Measurements from ENCODE around the gene DOCK10. TPM values are rescaled to one million over a fixed set of nuclear protein-coding genes. Genes with fewer than 3 reads are reported as not detected.

Gene DOCK10
- total and polyA plus RNA-seq, 11 donors, result 0.31 to 28.6 (median 2.0) TPM

DNA sequence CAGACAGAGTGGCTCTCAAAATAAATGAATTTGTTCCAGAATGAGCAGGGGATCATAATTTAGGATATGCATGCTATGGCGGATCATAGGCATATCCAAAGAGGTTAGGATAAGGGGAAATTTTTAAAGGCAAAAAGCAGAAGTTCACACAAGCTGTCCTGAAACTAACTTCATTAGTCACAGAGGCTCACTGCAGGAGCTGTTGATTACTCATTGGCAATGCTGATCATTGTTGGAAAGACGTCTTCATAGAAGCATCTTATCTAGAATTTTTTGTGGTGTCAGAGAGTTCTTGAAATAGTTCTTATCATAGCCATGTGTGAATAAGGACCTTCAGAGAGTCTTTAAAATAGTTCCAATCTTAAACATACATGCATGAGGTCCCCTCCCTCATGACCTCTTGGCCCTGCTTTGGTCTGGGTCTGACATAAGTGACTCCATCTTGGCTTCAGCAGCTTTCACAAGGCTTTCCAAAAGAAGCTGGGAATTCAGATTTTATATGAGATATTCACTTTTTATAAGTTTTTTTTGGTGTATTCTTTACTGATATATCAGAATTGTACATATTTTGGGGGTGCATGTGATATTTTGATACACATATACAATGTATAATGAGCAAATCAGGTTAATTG, 318.6 kb downstream of the DOCK10 start:
- 55 to 66% (median 57%) methylated on average over 2 of the region's 2 CpGs for whole genome bisulfite sequencing, 4 donors
- DNase-seq, result no peak
- H3K4me3 ChIP-seq, result no peak overlapping the region
- intact Hi-C loops (cut with DNase I), result no loop called here
- peak overlapping the region in 1 of 12 donors; percentile 44 for H3K27ac ChIP-seq
- peaks cover 0 to 19% (median 4%) of the 10 kb centered on the region in 12 donors for H3K9me3 ChIP-seq
- peaks cover 0 to 7% (median 0%) of the 10 kb centered on the region in 12 donors for H3K4me1 ChIP-seq
- no peak for TF ChIP-seq POLR2A (IDR thresholded peaks at IDR 0.05)
- TF ChIP-seq, protein P1, sequence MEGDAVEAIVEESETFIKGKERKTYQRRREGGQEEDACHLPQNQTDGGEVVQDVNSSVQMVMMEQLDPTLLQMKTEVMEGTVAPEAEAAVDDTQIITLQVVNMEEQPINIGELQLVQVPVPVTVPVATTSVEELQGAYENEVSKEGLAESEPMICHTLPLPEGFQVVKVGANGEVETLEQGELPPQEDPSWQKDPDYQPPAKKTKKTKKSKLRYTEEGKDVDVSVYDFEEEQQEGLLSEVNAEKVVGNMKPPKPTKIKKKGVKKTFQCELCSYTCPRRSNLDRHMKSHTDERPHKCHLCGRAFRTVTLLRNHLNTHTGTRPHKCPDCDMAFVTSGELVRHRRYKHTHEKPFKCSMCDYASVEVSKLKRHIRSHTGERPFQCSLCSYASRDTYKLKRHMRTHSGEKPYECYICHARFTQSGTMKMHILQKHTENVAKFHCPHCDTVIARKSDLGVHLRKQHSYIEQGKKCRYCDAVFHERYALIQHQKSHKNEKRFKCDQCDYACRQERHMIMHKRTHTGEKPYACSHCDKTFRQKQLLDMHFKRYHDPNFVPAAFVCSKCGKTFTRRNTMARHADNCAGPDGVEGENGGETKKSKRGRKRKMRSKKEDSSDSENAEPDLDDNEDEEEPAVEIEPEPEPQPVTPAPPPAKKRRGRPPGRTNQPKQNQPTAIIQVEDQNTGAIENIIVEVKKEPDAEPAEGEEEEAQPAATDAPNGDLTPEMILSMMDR (IDR thresholded peaks at IDR 0.05), result no peak
- ATAC-seq, result peak in 1 of 4 donors; percentile 39
- H3K36me3 ChIP-seq, result no peaks in the 10 kb centered on the region
- H3K27me3 ChIP-seq, result no peaks in the 10 kb centered on the region

DNA sequence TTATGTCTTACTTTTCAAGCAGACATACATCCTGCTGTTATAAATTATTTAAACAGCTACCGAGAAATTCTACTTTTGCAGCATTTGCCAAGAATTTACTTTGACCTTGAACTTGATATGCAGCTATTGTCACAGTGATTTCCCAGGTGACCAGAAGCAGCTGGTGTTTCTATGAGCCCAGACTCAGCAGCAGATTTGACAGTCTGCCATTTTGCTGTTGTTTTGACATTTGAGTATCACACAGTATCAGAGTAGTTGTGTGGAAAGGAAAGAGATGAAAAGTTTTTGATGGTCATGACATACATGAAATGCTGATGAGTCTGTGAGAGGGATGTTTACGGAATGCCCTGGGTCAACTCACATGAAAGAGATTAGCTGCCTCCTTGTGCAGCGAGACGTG, 319.5 kb downstream of the DOCK10 start:
- DNase-seq, result no peak
- H3K4me3 ChIP-seq, result no peak overlapping the region
- peaks cover 0 to 7% (median 0%) of the 10 kb centered on the region in 12 donors for H3K4me1 ChIP-seq
- TF ChIP-seq, protein P1 (IDR thresholded peaks at IDR 0.05), result no peak
- TF ChIP-seq POLR2A (IDR thresholded peaks at IDR 0.05), result no peak
- no peak overlapping the region for H3K27ac ChIP-seq
- ATAC-seq, result no peak
- no peaks in the 10 kb centered on the region for H3K36me3 ChIP-seq
- H3K9me3 ChIP-seq, result peaks cover 0 to 13% (median 0%) of the 10 kb centered on the region in 12 donors
- 64 to 77% (median 69%) methylated on average over 4 of the region's 4 CpGs for WGBS, 4 donors
- no peaks in the 10 kb centered on the region for H3K27me3 ChIP-seq
- intact Hi-C loops (cut with DNase I), result no loop called here

DNA sequence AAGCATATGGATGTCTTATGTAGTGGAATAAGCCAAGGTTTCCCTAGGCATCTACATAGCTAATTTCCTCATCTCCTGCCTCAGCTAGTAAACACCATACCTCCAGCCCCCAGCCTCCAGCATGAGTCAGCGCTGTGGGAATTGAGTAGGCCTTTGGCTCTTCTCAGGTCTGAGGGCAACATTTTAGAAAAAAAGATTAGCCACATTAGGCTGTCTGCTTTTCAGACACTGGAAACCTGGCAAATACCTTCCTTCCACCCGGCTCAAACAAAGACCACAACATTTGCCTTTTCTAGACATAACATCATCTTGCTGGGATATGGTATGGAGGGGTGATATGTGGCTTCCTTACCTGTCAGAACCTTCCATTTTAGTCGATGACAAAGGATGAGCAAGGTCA, 320.0 kb downstream of the DOCK10 start:
- Histone ChIP-seq H3K27me3 (no peaks in the 10 kb centered on the region), H3K9me3 (peaks cover 0 to 9% (median 0%) of the 10 kb centered on the region in 12 donors), H3K4me1 (peaks cover 0 to 7% (median 0%) of the 10 kb centered on the region in 12 donors), H3K27ac (no peak overlapping the region), H3K36me3 (no peaks in the 10 kb centered on the region), H3K4me3 (no peak overlapping the region)
- no peak for DNase-seq
- TF ChIP-seq POLR2A (IDR thresholded peaks at IDR 0.05), result no peak
- TF ChIP-seq, protein P1 (IDR thresholded peaks at IDR 0.05), result no peak
- 74 to 76% (median 75%) methylated on average over 3 of the region's 3 CpGs for WGBS, 4 donors
- no peak for ATAC-seq
- intact Hi-C loops (cut with DNase I), result no loop called here

DNA sequence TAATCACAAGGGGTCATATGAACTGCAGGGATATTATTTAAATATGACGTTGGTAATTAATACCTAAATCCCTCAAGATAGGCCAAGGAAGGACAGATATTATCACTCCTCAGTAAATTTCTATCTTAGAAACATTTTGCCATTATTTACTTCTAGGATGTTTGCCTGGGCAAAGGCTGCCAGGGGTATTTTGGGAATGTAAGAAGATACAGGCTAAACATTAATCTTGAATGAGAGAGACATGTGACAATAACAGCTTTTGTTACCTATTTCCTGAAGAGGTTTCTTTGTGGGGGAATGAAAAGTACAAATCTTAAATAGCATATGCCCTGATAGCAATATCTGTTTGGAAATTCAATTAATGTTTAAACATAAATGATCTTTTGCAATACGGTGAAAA, 325.3 kb downstream of the DOCK10 start:
- no peak for DNase-seq
- ATAC-seq, result no peak
- 82 to 88% (median 87%) methylated on average over 2 of the region's 2 CpGs for WGBS, 4 donors
- TF ChIP-seq, protein P1 (IDR thresholded peaks at IDR 0.05), result no peak
- TF ChIP-seq POLR2A (IDR thresholded peaks at IDR 0.05), result no peak
- Histone ChIP-seq H3K27me3 (no peaks in the 10 kb centered on the region), H3K9me3 (no peaks in the 10 kb centered on the region), H3K4me1 (peaks cover 0 to 5% (median 0%) of the 10 kb centered on the region in 12 donors), H3K4me3 (no peak overlapping the region), H3K27ac (no peak overlapping the region), H3K36me3 (no peaks in the 10 kb centered on the region)
- intact Hi-C loops (cut with DNase I), result no loop called here

Data from heart left ventricle (tissue), 16 donors.